ENCODE results near the gene FAT2.

GRCh38 chr5:151607304-151607703 is 16.2 kb upstream of the FAT2 start:
- TF ChIP-seq POLR2A (IDR thresholded peaks at IDR 0.05) (no peak), CTCF (IDR thresholded peaks at IDR 0.05) (no peak), POLR2AphosphoS5 (IDR thresholded peaks at IDR 0.05) (no peak)
